GM23338 (cell line): ENCODE measurements around the gene MAT2A. TPM values are rescaled to one million over a fixed set of nuclear protein-coding genes. Genes with fewer than 3 reads are reported as not detected.
A peak's percentile ranks its signal among the peaks of the same experiment; 100 is the strongest.

Experiments used
- ATAC-seq: fragments of 200-7000 bp; cut with Tn5 transposase; 3 replicates; pipeline ENCODE4 v1.9.1; 2020
- DNase-seq: peaks from one replicate; pipeline ENCODE4 v3.0.0-alpha.2; 2015; ENCODE audit warnings: low spot score
- H2AFZ ChIP-seq: fragments of 200-600 bp; sonication (generic); 2 replicates; pipeline ENCODE4 v1.8.0; 2016; ENCODE audit warnings: antibody characterized with exemption, mild to moderate bottlenecking, moderate library complexity
- H3F3A ChIP-seq: fragments of 200-600 bp; sonication (generic); replicated peaks from 2 replicates; pipeline ENCODE4 v1.8.0; 2017; ENCODE audit warnings: antibody characterized with exemption, mixed run types, low read depth
- H3K27ac ChIP-seq: fragments of 200-600 bp; sonication (generic); 2 replicates; pipeline ENCODE4 v1.6.1; 2016; ENCODE audit warnings: low read depth
- H3K27me3 ChIP-seq: fragments of 200-600 bp; sonication (generic); 2 replicates; pipeline ENCODE4 v1.8.0; 2016; ENCODE audit warnings: mild to moderate bottlenecking, mixed run types, moderate library complexity; ENCODE audit not compliant: insufficient read depth
- H3K36me3 ChIP-seq: fragments of 200-600 bp; sonication (generic); 2 replicates; pipeline ENCODE4 v1.8.0; 2016; ENCODE audit warnings: mild to moderate bottlenecking; ENCODE audit not compliant: insufficient read depth
- H3K4me1 ChIP-seq: fragments of 200-600 bp; sonication (generic); 2 replicates; pipeline ENCODE4 v1.8.0; 2016; ENCODE audit warnings: mild to moderate bottlenecking, moderate library complexity; ENCODE audit not compliant: insufficient read depth
- H3K4me2 ChIP-seq: fragments of 200-600 bp; sonication (generic); 2 replicates; pipeline ENCODE4 v1.7.1; 2017; ENCODE audit warnings: mixed run types
- H3K4me3 ChIP-seq: fragments of 200-600 bp; sonication (generic); 2 replicates; pipeline ENCODE4 v1.6.1; 2016; ENCODE audit warnings: mixed run types
- H3K79me2 ChIP-seq: fragments of 200-600 bp; sonication (generic); replicated peaks from 2 replicates; pipeline ENCODE4 v1.8.0; 2017; ENCODE audit warnings: mild to moderate bottlenecking; ENCODE audit not compliant: insufficient read depth
- H3K9me2 ChIP-seq: fragments of 200-600 bp; sonication (generic); 2 replicates; pipeline ENCODE4 v1.8.0; 2017; ENCODE audit not compliant: insufficient read depth
- H4K20me1 ChIP-seq: fragments of 200-600 bp; sonication (generic); replicated peaks from 2 replicates; pipeline ENCODE4 v1.8.0; 2017; ENCODE audit warnings: mild to moderate bottlenecking; ENCODE audit not compliant: insufficient read depth
- H3K27ac Mint-ChIP-seq: 2 replicates; pipeline ENCODE4 v1.8.0; 2020; ENCODE audit warnings: inconsistent platforms, mild to moderate bottlenecking, moderate library complexity, mixed read lengths
- H3K27me3 Mint-ChIP-seq: 3 replicates; pipeline ENCODE4 v1.8.0; 2022; ENCODE audit warnings: low read depth, mild to moderate bottlenecking, moderate library complexity, mixed read lengths, inconsistent platforms; ENCODE audit not compliant: insufficient read depth, poor library complexity
- H3K36me3 Mint-ChIP-seq: 3 replicates; pipeline ENCODE4 v1.8.0; 2021; ENCODE audit warnings: low read depth, mild to moderate bottlenecking, inconsistent platforms, moderate library complexity, mixed read lengths
- H3K4me1 Mint-ChIP-seq: 3 replicates; pipeline ENCODE4 v1.8.0; 2020; ENCODE audit warnings: mild to moderate bottlenecking, inconsistent platforms, mixed read lengths
- H3K4me3 Mint-ChIP-seq: 3 replicates; pipeline ENCODE4 v1.8.0; 2021; ENCODE audit warnings: moderate library complexity, mild to moderate bottlenecking, inconsistent platforms, mixed read lengths
- H3K9me3 Mint-ChIP-seq: 3 replicates; pipeline ENCODE4 v1.8.0; 2020; ENCODE audit warnings: moderate library complexity, mild to moderate bottlenecking, inconsistent platforms, mixed read lengths
- CREB1 ChIP-seq: fragments of 250-450 bp; sonication (Bioruptor Pico); IDR thresholded peaks from 2 replicates; pipeline ENCODE4 v1.5.0; 2020; ENCODE audit warnings: low read depth, mild to moderate bottlenecking, moderate library complexity
- JUNB ChIP-seq: IDR thresholded peaks from one replicate; pipeline ENCODE4 v1.6.1; 2016; ENCODE audit warnings: antibody characterized with exemption; ENCODE audit not compliant: unreplicated experiment
- NANOG ChIP-seq: IDR thresholded peaks from 2 replicates; pipeline ENCODE4 v1.6.1; 2016; ENCODE audit warnings: antibody characterized with exemption, borderline replicate concordance
- POLR2AphosphoS5 ChIP-seq: IDR thresholded peaks from 2 replicates; pipeline ENCODE4 v1.6.1; 2016; ENCODE audit warnings: antibody characterized with exemption, low read depth
- STAT1 ChIP-seq: IDR thresholded peaks from one replicate; pipeline ENCODE4 v1.6.1; 2016; ENCODE audit warnings: antibody characterized with exemption; ENCODE audit not compliant: unreplicated experiment
- ZNF331 ChIP-seq: fragments of 250-450 bp; sonication (Bioruptor Pico); IDR thresholded peaks from 2 replicates; pipeline ENCODE4 v1.5.0; 2020; ENCODE audit warnings: low read depth, mild to moderate bottlenecking, moderate library complexity
- polyA plus RNA-seq: library from polyadenylated mRNA; unstranded; fragments of >200 nt; fragmentation: Nextera tagmentation; extraction: Ambion mirVana; gene quantifications from 2 replicates; pipeline ENCODE4 v1.2.1, GENCODE V29; 2016
- total RNA-seq: library from RNA; depleted of rRNA; stranded (reverse); fragments of >200 nt; shearing (Covaris generic); gene quantifications from 2 replicates; pipeline ENCODE4 v1.2.3, GENCODE V29; 2014
- TF ChIP-seq, protein P1 (sequence below): IDR thresholded peaks from 2 replicates; pipeline ENCODE4 v1.6.1; 2016; ENCODE audit warnings: antibody characterized with exemption
- TF ChIP-seq, protein P2 (sequence below): IDR thresholded peaks from one replicate; pipeline ENCODE4 v1.6.1; 2018; ENCODE audit warnings: antibody characterized with exemption; ENCODE audit not compliant: unreplicated experiment

Gene MAT2A
- total and polyA plus RNA-seq, 2 experiments from 2014 or later: 105 to 232 TPM

DNA sequence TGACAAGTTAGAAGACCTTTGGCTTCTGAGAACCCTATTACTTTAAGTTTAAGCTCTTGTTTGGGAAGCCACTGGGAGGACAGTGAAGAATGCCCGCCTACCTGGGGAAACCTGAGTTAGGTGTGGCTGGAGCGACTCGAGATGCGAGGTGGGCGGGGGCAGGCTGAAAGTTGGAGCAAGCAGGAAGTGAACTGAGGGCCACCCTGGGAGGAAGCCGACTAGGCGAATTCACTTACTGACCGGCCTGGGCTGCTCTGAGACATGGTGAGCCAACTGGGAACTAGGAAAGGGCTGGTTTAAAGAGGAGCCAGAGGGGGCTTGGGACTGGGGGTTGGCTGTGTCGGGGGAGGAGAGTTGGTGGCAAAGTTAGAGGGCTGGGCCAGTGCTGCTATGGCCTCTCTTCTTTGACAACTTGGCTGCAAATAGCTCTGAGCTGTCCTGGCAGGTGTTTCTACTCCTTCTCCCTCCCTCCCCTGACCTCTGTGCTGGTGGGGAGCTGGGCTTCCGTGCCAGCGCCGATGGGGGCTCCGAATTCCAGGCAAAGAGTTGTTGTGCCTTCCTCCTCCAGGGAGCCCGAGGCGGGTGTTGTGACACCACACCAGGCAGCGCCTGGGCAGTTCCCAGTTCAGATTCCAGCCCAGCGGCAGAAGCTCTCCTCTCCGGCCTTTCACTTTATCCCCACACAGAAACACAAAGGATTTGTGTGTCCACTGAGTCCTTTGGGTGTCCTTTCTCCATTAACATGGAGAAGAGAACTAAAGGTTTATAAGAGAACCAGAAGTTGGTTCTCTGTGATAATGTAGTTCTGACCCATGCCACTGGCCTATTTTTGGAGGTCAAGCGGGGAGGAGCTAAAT is 38.6 kb downstream of the MAT2A start, which contains the start of gene VAMP8:
VAMP8 (plus strand) TSS at position 201 of the 857 bp plus-strand sequence; CDS start at position 262, 61 bp downstream.
- Histone ChIP-seq H3K27ac (peak within 1 kb of the TSS; percentile 23), H3K9me2 (no peaks in the 10 kb centered on the region), H3K4me1 (peaks cover 30% of the 10 kb centered on the region), H3K27me3 (peaks cover 11% of the 10 kb centered on the region), H4K20me1 (no peaks in the 10 kb centered on the region), H2AFZ (peak within 1 kb of the TSS; percentile 60), H3K79me2 (no peaks in the 10 kb centered on the region), H3F3A (peaks cover 9% of the 10 kb centered on the region; the same call in 1 of the 2 replicates), H3K4me2 (peak within 1 kb of the TSS; percentile 82), H3K36me3 (no peaks in the 10 kb centered on the region), H3K4me3 (peak within 1 kb of the TSS; percentile 61)
- Mint-ChIP-seq H3K27me3 (peaks cover 9% of the 10 kb centered on the region), H3K27ac (peak within 1 kb of the TSS; percentile 91), H3K9me3 (no peaks in the 10 kb centered on the region), H3K4me1 (peaks cover 32% of the 10 kb centered on the region), H3K4me3 (peak within 1 kb of the TSS; percentile 85), H3K36me3 (peaks cover 6% of the 10 kb centered on the region; the same call in 1 of the 3 replicates)
- ATAC-seq (peak; percentile 88), DNase-seq (peak; percentile 95)
- TF ChIP-seq JUNB (no peak), NANOG (no peak), POLR2AphosphoS5 (peak; percentile 58)
- TF ChIP-seq, protein P1, sequence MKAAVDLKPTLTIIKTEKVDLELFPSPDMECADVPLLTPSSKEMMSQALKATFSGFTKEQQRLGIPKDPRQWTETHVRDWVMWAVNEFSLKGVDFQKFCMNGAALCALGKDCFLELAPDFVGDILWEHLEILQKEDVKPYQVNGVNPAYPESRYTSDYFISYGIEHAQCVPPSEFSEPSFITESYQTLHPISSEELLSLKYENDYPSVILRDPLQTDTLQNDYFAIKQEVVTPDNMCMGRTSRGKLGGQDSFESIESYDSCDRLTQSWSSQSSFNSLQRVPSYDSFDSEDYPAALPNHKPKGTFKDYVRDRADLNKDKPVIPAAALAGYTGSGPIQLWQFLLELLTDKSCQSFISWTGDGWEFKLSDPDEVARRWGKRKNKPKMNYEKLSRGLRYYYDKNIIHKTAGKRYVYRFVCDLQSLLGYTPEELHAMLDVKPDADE: no peak

DNA sequence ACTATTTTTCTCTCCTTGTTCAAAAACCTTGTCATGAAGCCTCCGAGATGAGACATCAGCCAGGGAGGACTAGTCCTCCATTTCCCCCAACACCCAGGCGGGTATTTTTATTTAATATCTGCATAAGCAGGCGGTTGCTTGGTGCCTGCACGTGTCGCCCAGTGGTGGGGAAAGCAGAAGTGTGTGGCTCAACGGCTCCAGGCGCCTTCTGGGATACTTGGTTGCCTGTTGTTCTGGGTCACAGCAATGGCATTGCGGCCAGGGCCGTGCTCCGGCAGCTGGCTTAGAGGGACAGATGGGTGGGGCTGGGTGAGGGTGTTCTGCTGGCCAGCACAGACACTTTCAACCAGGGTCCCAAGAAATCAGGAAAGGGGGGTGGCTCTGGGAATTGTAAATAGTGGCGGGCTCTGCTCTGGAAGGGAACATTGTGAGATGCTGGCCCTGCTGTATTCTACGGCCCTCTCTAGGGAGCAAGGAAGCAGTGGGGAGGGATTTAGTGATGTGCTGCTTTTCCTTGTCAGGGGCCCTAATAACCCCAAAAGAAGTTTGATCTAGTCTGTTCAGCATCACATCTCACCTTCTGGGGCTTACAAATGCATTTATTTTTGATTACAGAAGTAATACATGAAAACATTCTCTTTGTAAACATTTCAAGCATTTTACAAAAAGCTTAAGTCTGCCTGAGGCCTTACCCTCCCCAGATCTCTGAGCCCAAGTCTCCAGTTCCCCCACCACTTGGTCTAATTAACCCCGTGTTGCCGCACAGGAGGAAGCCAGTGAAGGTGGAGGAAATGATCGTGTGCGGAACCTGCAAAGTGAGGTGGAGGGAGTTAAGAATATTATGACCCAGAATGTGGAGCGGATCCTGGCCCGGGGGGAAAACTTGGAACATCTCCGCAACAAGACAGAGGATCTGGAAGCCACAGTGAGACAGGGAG is 39.5 kb downstream of the MAT2A start:
- Mint-ChIP-seq H3K9me3 (0 out of 3 replicates have a peak, but pooled peaks cover 1% of the 10 kb centered on the region), H3K4me1 (peaks cover 30% of the 10 kb centered on the region), H3K27me3 (peaks cover 14% of the 10 kb centered on the region), H3K4me3 (peak overlapping the region; percentile 85), H3K36me3 (peaks cover 8% of the 10 kb centered on the region; the same call in 1 of the 3 replicates), H3K27ac (peak overlapping the region; percentile 91)
- Histone ChIP-seq H3K36me3 (no peaks in the 10 kb centered on the region), H2AFZ (peak overlapping the region; percentile 60; the same call in 1 of the 2 replicates), H3K4me3 (peak overlapping the region; percentile 61), H3K27me3 (peaks cover 6% of the 10 kb centered on the region), H3K9me2 (no peaks in the 10 kb centered on the region), H3F3A (peaks cover 9% of the 10 kb centered on the region; the same call in 1 of the 2 replicates), H3K4me2 (peak overlapping the region; percentile 82), H4K20me1 (no peaks in the 10 kb centered on the region), H3K4me1 (peaks cover 29% of the 10 kb centered on the region), H3K79me2 (no peaks in the 10 kb centered on the region), H3K27ac (peak overlapping the region; percentile 23; the same call in 1 of the 2 replicates)
- peak; percentile 34 for ATAC-seq
- DNase-seq: no peak
- TF ChIP-seq STAT1 (no peak), JUNB (no peak), NANOG (no peak), CREB1 (no peak), ZNF331 (CRISPR knock-in tag) (no peak), POLR2AphosphoS5 (no peak)
- TF ChIP-seq, protein P2, sequence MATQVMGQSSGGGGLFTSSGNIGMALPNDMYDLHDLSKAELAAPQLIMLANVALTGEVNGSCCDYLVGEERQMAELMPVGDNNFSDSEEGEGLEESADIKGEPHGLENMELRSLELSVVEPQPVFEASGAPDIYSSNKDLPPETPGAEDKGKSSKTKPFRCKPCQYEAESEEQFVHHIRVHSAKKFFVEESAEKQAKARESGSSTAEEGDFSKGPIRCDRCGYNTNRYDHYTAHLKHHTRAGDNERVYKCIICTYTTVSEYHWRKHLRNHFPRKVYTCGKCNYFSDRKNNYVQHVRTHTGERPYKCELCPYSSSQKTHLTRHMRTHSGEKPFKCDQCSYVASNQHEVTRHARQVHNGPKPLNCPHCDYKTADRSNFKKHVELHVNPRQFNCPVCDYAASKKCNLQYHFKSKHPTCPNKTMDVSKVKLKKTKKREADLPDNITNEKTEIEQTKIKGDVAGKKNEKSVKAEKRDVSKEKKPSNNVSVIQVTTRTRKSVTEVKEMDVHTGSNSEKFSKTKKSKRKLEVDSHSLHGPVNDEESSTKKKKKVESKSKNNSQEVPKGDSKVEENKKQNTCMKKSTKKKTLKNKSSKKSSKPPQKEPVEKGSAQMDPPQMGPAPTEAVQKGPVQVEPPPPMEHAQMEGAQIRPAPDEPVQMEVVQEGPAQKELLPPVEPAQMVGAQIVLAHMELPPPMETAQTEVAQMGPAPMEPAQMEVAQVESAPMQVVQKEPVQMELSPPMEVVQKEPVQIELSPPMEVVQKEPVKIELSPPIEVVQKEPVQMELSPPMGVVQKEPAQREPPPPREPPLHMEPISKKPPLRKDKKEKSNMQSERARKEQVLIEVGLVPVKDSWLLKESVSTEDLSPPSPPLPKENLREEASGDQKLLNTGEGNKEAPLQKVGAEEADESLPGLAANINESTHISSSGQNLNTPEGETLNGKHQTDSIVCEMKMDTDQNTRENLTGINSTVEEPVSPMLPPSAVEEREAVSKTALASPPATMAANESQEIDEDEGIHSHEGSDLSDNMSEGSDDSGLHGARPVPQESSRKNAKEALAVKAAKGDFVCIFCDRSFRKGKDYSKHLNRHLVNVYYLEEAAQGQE: no peak
